CD4-positive, CD25-positive, alpha-beta regulatory T cell (primary cell): ENCODE results near the gene CMTM4. TPM values are rescaled to one million over a fixed set of nuclear protein-coding genes. Genes with fewer than 3 reads are reported as not detected.

ENCODE experiments used
- ATAC-seq, 2 donors: fragments of 150-1000 bp; cut with Tn5 transposase; one replicate each; pipeline ENCODE4 v1.10.0; 2021; ENCODE audit warnings: low read depth in 2 of 2, moderate number of reproducible peaks in 2 of 2, moderate library complexity in 1 of 2
- DNase-seq, 3 donors: peaks; one replicate each; pipeline versions ENCODE4 v3.0.0 to v3.0.0-alpha.2; 2012 to 2022; ENCODE audit warnings: mixed read lengths in 1 of 3
- H3K27ac ChIP-seq: one replicate; pipeline ENCODE4 v1.7.0; 2013; ENCODE audit warnings: mild to moderate bottlenecking, low read length; ENCODE audit not compliant: insufficient read depth, poor library complexity, severe bottlenecking
- H3K27me3 ChIP-seq: one replicate; pipeline ENCODE4 v1.7.0; 2013; ENCODE audit warnings: low read length; ENCODE audit not compliant: control insufficient read depth, insufficient read depth
- H3K36me3 ChIP-seq: one replicate; pipeline ENCODE4 v1.7.0; 2013; ENCODE audit warnings: mild to moderate bottlenecking, low read length, moderate library complexity; ENCODE audit not compliant: control insufficient read depth, insufficient read depth
- H3K4me1 ChIP-seq: 2 replicates; pipeline ENCODE4 v1.7.0; 2013; ENCODE audit warnings: mild to moderate bottlenecking, low read length; ENCODE audit not compliant: insufficient read depth, control insufficient read depth, poor library complexity, severe bottlenecking
- H3K4me3 ChIP-seq: one replicate; pipeline ENCODE4 v1.7.0; 2013; ENCODE audit warnings: low read depth, mild to moderate bottlenecking, low read length, moderate library complexity
- H3K9me3 ChIP-seq, 2 experiments: 1 replicate in 1 of 2; 2 replicates in 1 of 2; pipeline ENCODE4 v1.7.0; 2013; ENCODE audit warnings: low read length in 2 of 2, mild to moderate bottlenecking in 1 of 2, moderate library complexity in 1 of 2; ENCODE audit not compliant: control insufficient read depth in 2 of 2
- H3K27ac Mint-ChIP-seq, 3 donors: one replicate each; pipeline ENCODE4 v1.8.0; 2020 to 2022; ENCODE audit warnings: mild to moderate bottlenecking in 3 of 3, mixed read lengths in 3 of 3, moderate library complexity in 2 of 3
- H3K27me3 Mint-ChIP-seq: one replicate; pipeline ENCODE4 v1.8.0; 2022; ENCODE audit warnings: mild to moderate bottlenecking, mixed read lengths
- H3K36me3 Mint-ChIP-seq: one replicate; pipeline ENCODE4 v1.8.0; 2020; ENCODE audit warnings: mixed read lengths
- H3K4me1 Mint-ChIP-seq, 4 donors: one replicate each; pipeline ENCODE4 v1.8.0; 2020 to 2022; ENCODE audit warnings: mixed read lengths in 4 of 4, mild to moderate bottlenecking in 1 of 4
- H3K4me3 Mint-ChIP-seq, 4 donors: one replicate each; pipeline ENCODE4 v1.8.0; 2020 to 2022; ENCODE audit warnings: mild to moderate bottlenecking in 4 of 4, mixed read lengths in 4 of 4, moderate library complexity in 3 of 4
- H3K9me3 Mint-ChIP-seq, 7 donors: one replicate each; pipeline ENCODE4 v1.8.0; 2020 to 2022; ENCODE audit warnings: mixed read lengths in 7 of 7, mild to moderate bottlenecking in 3 of 7, moderate library complexity in 2 of 7
- polyA plus RNA-seq, 4 donors: library from polyadenylated mRNA; unstranded; fragments of 300-500 nt; fragmentation: Illumina TruSeq; gene quantifications; one replicate each; pipeline ENCODE4 v1.2.3, GENCODE V29; 2021
- total RNA-seq: library from RNA; stranded (reverse); gene quantifications from one replicate; pipeline ENCODE4 v1.2.3, GENCODE V29; 2022

The CMTM4 gene
- total and polyA plus RNA-seq, 5 donors from 2014 or later = 0.10 to 0.64 (median 0.18) TPM

- H3K4me3 Mint-ChIP-seq = no peak overlapping the region
- Histone ChIP-seq H3K27me3 (no peaks in the 10 kb centered on the region), H3K27ac (no peak overlapping the region), H3K9me3 (no peaks in the 10 kb centered on the region), H3K4me1 (no peaks in the 10 kb centered on the region), H3K4me3 (no peak overlapping the region), H3K36me3 (no peaks in the 10 kb centered on the region)
- H3K9me3 Mint-ChIP-seq = no peaks in the 10 kb centered on the region
- no peaks in the 10 kb centered on the region for H3K27me3 Mint-ChIP-seq
- H3K27ac Mint-ChIP-seq = no peak overlapping the region
- no peaks in the 10 kb centered on the region for H3K4me1 Mint-ChIP-seq
- DNase-seq = no peak
- no peak for ATAC-seq
- peaks cover 5% of the 10 kb centered on the region for H3K36me3 Mint-ChIP-seq
Measured at GRCh38 chr16:66623755-66624154, 72.8 kb downstream of the CMTM4 start.

- Histone ChIP-seq H3K27ac (no peak overlapping the region), H3K4me1 (no peaks in the 10 kb centered on the region), H3K27me3 (no peaks in the 10 kb centered on the region), H3K9me3 (no peaks in the 10 kb centered on the region), H3K4me3 (no peak overlapping the region), H3K36me3 (no peaks in the 10 kb centered on the region)
- Mint-ChIP-seq H3K36me3 (peaks cover 5% of the 10 kb centered on the region), H3K27me3 (no peaks in the 10 kb centered on the region), H3K4me1 (no peaks in the 10 kb centered on the region), H3K9me3 (no peaks in the 10 kb centered on the region), H3K27ac (no peak overlapping the region), H3K4me3 (no peak overlapping the region)
- DNase-seq (no peak), ATAC-seq (no peak)
Measured at GRCh38 chr16:66622863-66623262, 73.7 kb downstream of the CMTM4 start.

GRCh38 chr16:66621973-66622372 lies 74.6 kb downstream of the CMTM4 start:
- Histone ChIP-seq H3K27me3 (no peaks in the 10 kb centered on the region), H3K27ac (no peak overlapping the region), H3K36me3 (no peaks in the 10 kb centered on the region), H3K4me3 (no peak overlapping the region), H3K4me1 (no peaks in the 10 kb centered on the region), H3K9me3 (no peaks in the 10 kb centered on the region)
- ATAC-seq = no peak
- Mint-ChIP-seq H3K4me3 (no peak overlapping the region), H3K4me1 (no peaks in the 10 kb centered on the region), H3K27ac (no peak overlapping the region), H3K36me3 (peaks cover 5% of the 10 kb centered on the region), H3K27me3 (no peaks in the 10 kb centered on the region), H3K9me3 (no peaks in the 10 kb centered on the region)
- DNase-seq = no peak

- no peak for DNase-seq
- Histone ChIP-seq H3K27ac (no peak overlapping the region), H3K36me3 (no peaks in the 10 kb centered on the region), H3K27me3 (no peaks in the 10 kb centered on the region), H3K4me1 (no peaks in the 10 kb centered on the region), H3K9me3 (no peaks in the 10 kb centered on the region), H3K4me3 (no peak overlapping the region)
- Mint-ChIP-seq H3K27me3 (no peaks in the 10 kb centered on the region), H3K27ac (peak overlapping the region in 1 of 3 donors; percentile 65), H3K36me3 (peaks cover 5% of the 10 kb centered on the region), H3K9me3 (no peaks in the 10 kb centered on the region), H3K4me3 (no peak overlapping the region), H3K4me1 (no peaks in the 10 kb centered on the region)
- no peak for ATAC-seq
Measured at GRCh38 chr16:66620429-66620795, 76.1 kb downstream of the CMTM4 start.

GRCh38 chr16:66619534-66620428 lies 76.8 kb downstream of the CMTM4 start:
- ATAC-seq = no peak
- DNase-seq = no peak
- Histone ChIP-seq H3K27me3 (no peaks in the 10 kb centered on the region), H3K9me3 (no peaks in the 10 kb centered on the region), H3K4me1 (no peaks in the 10 kb centered on the region), H3K27ac (no peak overlapping the region), H3K4me3 (no peak overlapping the region), H3K36me3 (no peaks in the 10 kb centered on the region)
- H3K4me1 Mint-ChIP-seq = no peaks in the 10 kb centered on the region
- H3K27ac Mint-ChIP-seq = no peak overlapping the region
- peaks cover 5% of the 10 kb centered on the region for H3K36me3 Mint-ChIP-seq
- no peaks in the 10 kb centered on the region for H3K9me3 Mint-ChIP-seq
- no peak overlapping the region for H3K4me3 Mint-ChIP-seq
- H3K27me3 Mint-ChIP-seq = no peaks in the 10 kb centered on the region

GRCh38 chr16:66618588-66619375 lies 77.8 kb downstream of the CMTM4 start:
- Mint-ChIP-seq H3K27me3 (no peaks in the 10 kb centered on the region), H3K4me3 (no peak overlapping the region), H3K27ac (peak overlapping the region in 1 of 3 donors; percentile 49), H3K4me1 (no peaks in the 10 kb centered on the region), H3K9me3 (no peaks in the 10 kb centered on the region), H3K36me3 (peaks cover 5% of the 10 kb centered on the region)
- Histone ChIP-seq H3K27ac (no peak overlapping the region), H3K36me3 (peaks cover 8% of the 10 kb centered on the region), H3K9me3 (no peaks in the 10 kb centered on the region), H3K4me3 (no peak overlapping the region), H3K4me1 (no peaks in the 10 kb centered on the region), H3K27me3 (no peaks in the 10 kb centered on the region)
- ATAC-seq = no peak
- no peak for DNase-seq

GRCh38 chr16:66617728-66618127 lies 78.8 kb downstream of the CMTM4 start:
- peaks cover 17% of the 10 kb centered on the region for H3K36me3 ChIP-seq
- Mint-ChIP-seq H3K27ac (peak overlapping the region in 2 of 3 donors; percentile 49 to 55), H3K9me3 (no peaks in the 10 kb centered on the region), H3K36me3 (peaks cover 3% of the 10 kb centered on the region), H3K4me1 (no peaks in the 10 kb centered on the region), H3K27me3 (no peaks in the 10 kb centered on the region), H3K4me3 (no peak overlapping the region)
- no peak overlapping the region for H3K27ac ChIP-seq
- H3K27me3 ChIP-seq = no peaks in the 10 kb centered on the region
- ATAC-seq = no peak
- no peaks in the 10 kb centered on the region for H3K4me1 ChIP-seq
- DNase-seq = no peak
- no peak overlapping the region for H3K4me3 ChIP-seq
- no peaks in the 10 kb centered on the region for H3K9me3 ChIP-seq
